WERI-Rb-1 (cell line): Measurements from ENCODE around the gene GPC3.

Source experiments
- DNase-seq: peaks from one replicate; pipeline ENCODE4 v3.0.0-alpha.2; 2020
- H3K27ac ChIP-seq: fragments of 250-450 bp; sonication (Bioruptor Pico); 2 replicates; pipeline ENCODE4 v1.5.1; 2020; ENCODE audit warnings: mild to moderate bottlenecking, moderate library complexity
- H3K27me3 ChIP-seq: fragments of 250-450 bp; sonication (Bioruptor Pico); 2 replicates; pipeline ENCODE4 v1.5.1; 2021; ENCODE audit warnings: mild to moderate bottlenecking, low read depth, moderate library complexity; ENCODE audit not compliant: insufficient read depth, severe bottlenecking
- H3K36me3 ChIP-seq: fragments of 250-450 bp; sonication (Bioruptor Pico); 2 replicates; pipeline ENCODE4 v1.5.1; 2020; ENCODE audit warnings: mild to moderate bottlenecking, moderate library complexity
- H3K4me3 ChIP-seq: 2 replicates; pipeline ENCODE4 v1.5.1; 2011; ENCODE audit warnings: low read depth, mild to moderate bottlenecking, control low read depth, low read length
- H3K9me3 ChIP-seq: fragments of 250-450 bp; sonication (Bioruptor Pico); 2 replicates; pipeline ENCODE4 v1.5.1; 2021; ENCODE audit warnings: mild to moderate bottlenecking, moderate library complexity; ENCODE audit not compliant: severe bottlenecking
- CTCF ChIP-seq: IDR thresholded peaks from 2 replicates; pipeline ENCODE4 v1.5.1; 2011; ENCODE audit warnings: low read depth, mild to moderate bottlenecking, control low read depth, inconsistent platforms, low read length

The GPC3 gene

DNA sequence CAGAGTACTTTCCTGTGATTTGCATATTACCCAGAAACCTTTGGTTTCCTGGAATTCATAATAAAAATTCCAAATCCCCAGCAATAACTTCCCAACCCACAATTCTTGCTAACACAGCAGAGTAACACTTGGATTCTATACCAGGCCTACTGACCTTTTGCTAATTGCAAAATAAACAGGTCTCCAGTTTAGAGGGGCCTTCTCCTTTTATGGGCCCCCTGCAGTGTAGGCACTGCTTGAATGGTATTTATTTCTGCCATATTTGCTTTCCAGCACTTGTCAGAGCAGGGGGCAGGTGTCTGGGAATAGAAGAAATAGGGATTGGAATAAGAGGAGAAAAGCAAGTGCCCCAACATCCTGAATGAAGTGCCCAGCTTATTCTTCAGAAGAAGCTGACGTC is 25.3 kb upstream of the GPC3 start:
- no peak overlapping the region for H3K4me3 ChIP-seq
- H3K36me3 ChIP-seq, result no peaks in the 10 kb centered on the region
- no peak overlapping the region for H3K27ac ChIP-seq
- DNase-seq, result no peak
- TF ChIP-seq CTCF, result no peak
- H3K27me3 ChIP-seq, result peaks cover 16% of the 10 kb centered on the region
- no peaks in the 10 kb centered on the region for H3K9me3 ChIP-seq

DNA sequence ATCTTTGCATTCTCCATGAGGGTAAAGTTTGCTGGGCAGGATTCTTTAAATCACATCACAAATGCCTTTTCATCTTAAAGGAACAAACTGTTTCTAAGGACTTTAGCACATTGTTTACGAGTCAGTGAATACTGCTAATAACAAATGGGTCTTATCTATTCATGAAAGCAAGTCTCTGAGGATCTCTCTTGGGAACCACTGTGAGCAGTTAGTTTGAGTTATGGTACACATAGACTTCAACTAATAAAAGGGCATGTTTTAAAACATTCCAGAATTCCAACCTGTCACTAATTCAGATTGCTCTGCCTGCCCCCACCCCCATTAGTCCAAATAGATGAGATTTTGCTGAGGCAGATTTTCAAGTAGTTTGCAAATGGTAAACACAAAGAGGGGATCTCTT is 22.3 kb upstream of the GPC3 start:
- Histone ChIP-seq H3K4me3 (no peak overlapping the region), H3K36me3 (no peaks in the 10 kb centered on the region), H3K27ac (no peak overlapping the region), H3K27me3 (peaks cover 11% of the 10 kb centered on the region), H3K9me3 (no peaks in the 10 kb centered on the region)
- TF ChIP-seq CTCF, result no peak
- DNase-seq, result no peak

- no peak for DNase-seq
- Histone ChIP-seq H3K9me3 (no peaks in the 10 kb centered on the region), H3K27me3 (peaks cover 17% of the 10 kb centered on the region), H3K36me3 (no peaks in the 10 kb centered on the region), H3K27ac (no peak overlapping the region), H3K4me3 (no peak overlapping the region)
- TF ChIP-seq CTCF, result no peak
Observed at GRCh38 chrX:134006484-134007161, 21.2 kb upstream of the GPC3 start.

DNA sequence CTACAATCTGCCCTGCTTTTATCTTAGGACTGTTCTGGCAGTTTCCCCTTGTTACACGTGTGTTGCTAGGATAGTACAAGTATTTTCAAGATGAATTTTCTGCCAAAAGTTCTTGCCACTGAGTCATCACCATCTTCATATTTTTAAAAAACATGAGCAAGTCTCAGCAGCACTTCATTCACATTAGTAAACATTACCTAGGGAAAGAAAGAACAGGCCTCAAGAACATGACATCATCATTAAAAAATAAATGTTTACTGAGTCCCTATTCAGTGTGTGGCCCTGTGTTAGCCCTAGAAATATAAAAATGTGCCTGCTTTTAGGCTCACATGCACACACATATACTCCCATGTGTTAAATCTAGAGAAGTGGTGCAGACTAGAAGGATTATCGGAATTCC is 18.7 kb upstream of the GPC3 start:
- TF ChIP-seq CTCF, result no peak
- no peak for DNase-seq
- Histone ChIP-seq H3K27ac (no peak overlapping the region), H3K4me3 (no peak overlapping the region), H3K36me3 (no peaks in the 10 kb centered on the region), H3K27me3 (peaks cover 14% of the 10 kb centered on the region), H3K9me3 (no peaks in the 10 kb centered on the region)

DNA sequence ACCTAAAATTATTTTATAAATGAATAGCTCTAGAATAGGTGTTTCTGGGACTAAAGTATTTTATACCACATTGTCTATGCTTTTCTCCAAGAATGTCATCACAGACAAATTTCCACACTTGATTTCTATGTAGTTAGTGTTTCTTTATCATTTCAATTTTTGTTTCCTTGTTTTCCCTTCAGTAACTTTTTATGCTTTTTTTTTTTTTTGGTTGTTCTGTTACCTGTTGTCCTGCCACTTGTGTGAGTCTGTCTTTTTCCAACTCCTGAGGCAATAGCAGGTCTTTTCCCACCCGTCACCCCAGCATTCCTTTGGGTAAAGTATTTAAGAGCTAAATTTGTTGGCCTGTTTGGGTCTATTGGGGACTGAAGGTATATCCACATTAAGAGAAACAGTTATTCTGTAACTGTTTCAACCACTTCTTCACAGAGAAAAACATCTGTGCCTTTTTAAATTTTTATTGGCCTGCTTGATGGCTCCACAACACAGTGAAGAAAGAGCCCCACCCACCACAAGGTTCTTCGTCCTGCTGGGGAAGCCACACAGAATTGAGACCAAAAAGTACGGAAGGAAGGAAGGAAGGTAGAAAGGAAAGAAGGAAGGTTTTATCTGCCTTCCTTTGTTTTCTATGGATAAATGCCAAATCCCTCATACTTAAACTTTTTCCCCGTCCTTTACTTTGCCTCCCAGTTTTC is 17.7 kb upstream of the GPC3 start:
- H3K36me3 ChIP-seq, result no peaks in the 10 kb centered on the region
- H3K27me3 ChIP-seq, result peaks cover 14% of the 10 kb centered on the region
- no peak for TF ChIP-seq CTCF
- no peaks in the 10 kb centered on the region for H3K9me3 ChIP-seq
- H3K27ac ChIP-seq, result no peak overlapping the region
- DNase-seq, result no peak
- no peak overlapping the region for H3K4me3 ChIP-seq
